DMS53 treated with DMSO at 0.1 percent for 48 hours (cell line): ENCODE measurements around the gene FABP3.

Experiments used
- DNase-seq: peaks from one replicate; lab custom pipeline; 2025; ENCODE audit not compliant: unreplicated experiment; lab: John Stamatoyannopoulos, UW

FABP3 gene

DNA sequence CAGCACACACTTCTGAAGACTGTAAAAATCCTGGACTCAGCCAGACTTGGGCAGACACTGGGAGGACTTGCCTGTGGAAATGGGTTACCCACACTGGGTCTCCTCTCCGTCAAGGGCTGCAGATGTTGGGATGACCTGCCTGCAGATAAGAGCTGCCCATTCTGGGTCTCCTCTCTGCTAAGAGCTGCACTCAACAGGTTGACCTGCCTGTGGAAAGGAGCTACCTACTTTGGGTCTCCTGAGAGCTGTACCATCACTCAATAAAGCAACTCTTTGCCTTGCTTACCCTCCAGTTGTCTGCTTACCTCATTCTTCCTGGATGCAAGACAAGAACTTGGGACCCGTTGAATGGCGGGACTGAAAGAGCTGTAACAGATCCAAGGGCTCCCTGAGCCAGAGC is 47.9 kb downstream of the FABP3 start:
- DNase-seq, result no peak

GRCh38 chr1:31324093-31324492 is 48.8 kb downstream of the FABP3 start:
- no peak for DNase-seq

DNA sequence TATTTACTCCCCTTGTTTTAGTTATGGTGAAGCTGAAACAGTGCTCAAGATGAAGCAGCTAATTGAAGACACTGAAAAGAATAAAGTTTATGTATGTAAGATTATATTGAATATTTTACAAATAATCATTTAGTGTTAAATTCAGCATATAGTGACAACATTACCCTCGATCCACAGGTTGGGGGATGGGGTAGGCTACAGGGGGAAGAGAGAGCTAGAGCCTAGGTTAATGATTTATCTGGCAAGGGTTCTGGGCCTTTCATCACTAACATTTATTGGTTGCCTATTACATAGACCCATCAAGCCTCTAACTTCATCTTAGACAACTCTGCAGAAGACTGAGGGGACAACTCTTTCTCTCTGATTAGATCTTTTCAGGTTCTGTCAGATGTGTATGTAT is 54.7 kb downstream of the FABP3 start:
- DNase-seq, result no peak

DNA sequence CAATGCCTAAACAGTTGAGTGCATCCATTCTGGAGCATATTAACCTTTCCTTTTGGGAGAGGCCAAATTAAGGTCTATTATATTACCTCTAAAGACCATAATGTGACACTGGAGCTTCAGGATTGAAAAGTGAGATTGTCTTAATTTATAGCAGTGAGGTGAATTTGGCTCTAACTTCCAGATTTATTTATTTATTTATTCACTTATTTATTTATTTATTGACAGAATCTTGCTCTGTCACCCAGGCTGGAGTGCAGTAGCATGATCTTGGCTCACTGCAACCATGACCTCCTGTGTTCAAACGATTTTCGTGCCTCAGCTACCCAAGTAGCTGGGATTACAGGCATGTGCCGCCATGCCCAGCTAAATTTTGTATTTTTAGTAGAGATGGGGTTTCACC is 57.0 kb downstream of the FABP3 start:
- no peak for DNase-seq
